HCT116 (cell line): ENCODE measurements around the gene GARIN1A.

ENCODE experiments used
- CEBPB ChIP-seq: IDR thresholded peaks from 2 replicates; pipeline ENCODE4 v1.6.1; 2012; ENCODE audit warnings: low read depth
- CTCF ChIP-seq, 3 experiments: fragments of 200-600 bp in 1 of 3; sonication (generic) in 1 of 3; IDR thresholded peaks in 2 of 3; conservative IDR thresholded peaks in 1 of 3; 2 replicates each; pipeline ENCODE4 v1.5.1; 2012 to 2017; ENCODE audit warnings: low read depth in 2 of 3, low read length in 2 of 3, antibody characterized with exemption in 1 of 3, borderline replicate concordance in 1 of 3, control low read depth in 1 of 3, mild to moderate bottlenecking in 1 of 3, mixed read lengths in 1 of 3, mixed run types in 1 of 3, moderate library complexity in 1 of 3; ENCODE audit not compliant: insufficient read depth in 1 of 3
- EGR1 ChIP-seq: IDR thresholded peaks from 2 replicates; pipeline ENCODE4 v1.6.1; 2012; ENCODE audit warnings: low read depth
- EZH2 ChIP-seq: fragments of 200-600 bp; sonication (generic); IDR thresholded peaks from 2 replicates; pipeline ENCODE4 v1.6.1; 2017; ENCODE audit warnings: antibody characterized with exemption, mixed run types
- POLR2AphosphoS5 ChIP-seq: IDR thresholded peaks from 2 replicates; pipeline ENCODE4 v1.6.1; 2011; ENCODE audit warnings: mild to moderate bottlenecking, low read depth, low read length, moderate library complexity
- RAD21 ChIP-seq: IDR thresholded peaks from 2 replicates; pipeline ENCODE4 v1.6.1; 2012; ENCODE audit warnings: low read depth, mild to moderate bottlenecking
- SP1 ChIP-seq: IDR thresholded peaks from 2 replicates; pipeline ENCODE4 v1.6.1; 2012; ENCODE audit warnings: low read depth
- YY1 ChIP-seq: IDR thresholded peaks from 2 replicates; pipeline ENCODE4 v1.6.1; 2011; ENCODE audit warnings: low read length, low read depth, moderate library complexity, mild to moderate bottlenecking; ENCODE audit not compliant: insufficient replicate concordance; ENCODE audit errors: extremely low read depth
- ZFX ChIP-seq: fragments of 450-650 bp; IDR thresholded peaks from 2 replicates; pipeline ENCODE4 v1.6.1; 2017
- ZNF274 ChIP-seq: fragments of 200-500 bp; sonication (Bioruptor generic); IDR thresholded peaks from 2 replicates; pipeline ENCODE4 v1.6.1; 2014; ENCODE audit warnings: mild to moderate bottlenecking, low read depth, low read length, inconsistent platforms

- TF ChIP-seq ZNF274, result no peak
- TF ChIP-seq CTCF (IDR thresholded peaks at IDR 0.05 in 2 of 3, conservative IDR thresholded peaks at IDR 0.05 in 1 of 3; ENCODE audit: borderline replicate concordance in 1 of 3, insufficient read depth in 1 of 3, low read depth in 2 of 3, low read length in 2 of 3), result no peak
- TF ChIP-seq POLR2AphosphoS5, result no peak
- TF ChIP-seq EZH2, result no peak
- no peak for TF ChIP-seq SP1
- no peak for TF ChIP-seq YY1
- no peak for TF ChIP-seq ZFX
- TF ChIP-seq EGR1, result no peak
- no peak for TF ChIP-seq CEBPB
- no peak for TF ChIP-seq RAD21
These were observed 21.4 kb downstream of the GARIN1A start for GRCh38 chr7:128693373-128694015.
